Loucy (cell line): ENCODE data around the gene RPS6KA4.

Source experiments
- H2AFZ ChIP-seq: fragments of 200-600 bp; sonication (generic); 2 replicates; pipeline ENCODE4 v1.6.0; 2016; ENCODE audit warnings: antibody characterized with exemption, mild to moderate bottlenecking, low read length, moderate library complexity
- H3F3A ChIP-seq: fragments of 200-600 bp; 2 replicates; pipeline ENCODE4 v1.6.0; 2016; ENCODE audit warnings: antibody characterized with exemption, low read depth, mild to moderate bottlenecking
- H3K27me3 ChIP-seq: fragments of 200-600 bp; sonication (generic); 2 replicates; pipeline ENCODE4 v1.6.1; 2014; ENCODE audit warnings: low read length, mild to moderate bottlenecking; ENCODE audit not compliant: insufficient read depth, poor library complexity, severe bottlenecking
- H3K36me3 ChIP-seq: fragments of 200-600 bp; sonication (generic); 2 replicates; pipeline ENCODE4 v1.6.1; 2016; ENCODE audit warnings: low read length; ENCODE audit not compliant: insufficient read depth
- H3K4me1 ChIP-seq: fragments of 200-600 bp; sonication (generic); 2 replicates; pipeline ENCODE4 v1.5.1; 2014; ENCODE audit warnings: low read length, mild to moderate bottlenecking; ENCODE audit not compliant: insufficient read depth, poor library complexity, severe bottlenecking
- H3K4me2 ChIP-seq: fragments of 200-600 bp; sonication (generic); 2 replicates; pipeline ENCODE4 v1.6.0; 2014; ENCODE audit warnings: antibody characterized with exemption, low read length, low read depth, mild to moderate bottlenecking; ENCODE audit not compliant: poor library complexity, severe bottlenecking
- H3K4me3 ChIP-seq: fragments of 200-600 bp; sonication (generic); 2 replicates; pipeline ENCODE4 v1.5.1; 2014; ENCODE audit warnings: low read length, mild to moderate bottlenecking, mixed read lengths; ENCODE audit not compliant: poor library complexity, severe bottlenecking
- H3K79me2 ChIP-seq: fragments of 200-600 bp; sonication (generic); 2 replicates; pipeline ENCODE4 v1.6.1; 2014; ENCODE audit warnings: low read length; ENCODE audit not compliant: insufficient read depth
- H3K9ac ChIP-seq: fragments of 200-600 bp; sonication (generic); 2 replicates; pipeline ENCODE4 v1.6.0; 2014; ENCODE audit warnings: mild to moderate bottlenecking, low read depth, low read length, moderate library complexity; ENCODE audit not compliant: poor library complexity, severe bottlenecking
- H3K9me2 ChIP-seq: fragments of 200-600 bp; sonication (generic); replicated peaks from 2 replicates; pipeline ENCODE4 v1.6.1; 2016; ENCODE audit warnings: low read depth, low read length, mixed read lengths
- H3K9me3 ChIP-seq: fragments of 200-600 bp; sonication (generic); 2 replicates; pipeline ENCODE4 v1.6.1; 2014; ENCODE audit warnings: mild to moderate bottlenecking, antibody characterized with exemption, low read length, low read depth; ENCODE audit not compliant: insufficient read depth
- H4K20me1 ChIP-seq: fragments of 200-600 bp; sonication (generic); 2 replicates; pipeline ENCODE4 v1.6.0; 2014; ENCODE audit warnings: antibody characterized with exemption, low read length, mild to moderate bottlenecking; ENCODE audit not compliant: insufficient read depth, poor library complexity, severe bottlenecking
- CTCF ChIP-seq: fragments of 200-600 bp; sonication (generic); conservative IDR thresholded peaks from 2 replicates; pipeline ENCODE4 v1.5.1; 2014; ENCODE audit warnings: mild to moderate bottlenecking, antibody characterized with exemption, low read length
- EZH2phosphoT487 ChIP-seq: fragments of 200-600 bp; IDR thresholded peaks from 2 replicates; pipeline ENCODE4 v1.6.1; 2018; ENCODE audit warnings: antibody characterized with exemption, mild to moderate bottlenecking, moderate library complexity, borderline replicate concordance

The RPS6KA4 gene

GRCh38 chr11:64400667-64401066 lies 41.7 kb downstream of the RPS6KA4 start:
- no peaks in the 10 kb centered on the region for H3K9me3 ChIP-seq
- no peak overlapping the region for H3K9ac ChIP-seq
- no peaks in the 10 kb centered on the region for H3K4me1 ChIP-seq
- no peak overlapping the region for H2AFZ ChIP-seq
- no peak for TF ChIP-seq CTCF
- no peak for TF ChIP-seq EZH2phosphoT487
- no peaks in the 10 kb centered on the region for H3K36me3 ChIP-seq
- H3K9me2 ChIP-seq = no peaks in the 10 kb centered on the region
- no peak overlapping the region for H3K4me2 ChIP-seq
- no peaks in the 10 kb centered on the region for H4K20me1 ChIP-seq
- H3K27me3 ChIP-seq = no peaks in the 10 kb centered on the region
- no peaks in the 10 kb centered on the region for H3K79me2 ChIP-seq
- no peaks in the 10 kb centered on the region for H3F3A ChIP-seq
- H3K4me3 ChIP-seq = no peak overlapping the region

GRCh38 chr11:64401775-64402174 lies 42.8 kb downstream of the RPS6KA4 start:
- Histone ChIP-seq H3K9ac (no peak overlapping the region), H2AFZ (no peak overlapping the region), H3K9me2 (no peaks in the 10 kb centered on the region), H3K4me2 (no peak overlapping the region), H3K27me3 (no peaks in the 10 kb centered on the region), H3K9me3 (no peaks in the 10 kb centered on the region), H3K4me3 (no peak overlapping the region), H3F3A (no peaks in the 10 kb centered on the region), H4K20me1 (no peaks in the 10 kb centered on the region), H3K36me3 (no peaks in the 10 kb centered on the region), H3K4me1 (no peaks in the 10 kb centered on the region), H3K79me2 (no peaks in the 10 kb centered on the region)
- TF ChIP-seq EZH2phosphoT487 (no peak), CTCF (no peak)

GRCh38 chr11:64403106-64403505 lies 44.1 kb downstream of the RPS6KA4 start:
- Histone ChIP-seq H2AFZ (no peak overlapping the region), H3K4me3 (no peak overlapping the region), H3K9me3 (no peaks in the 10 kb centered on the region), H3K27me3 (no peaks in the 10 kb centered on the region), H3F3A (no peaks in the 10 kb centered on the region), H3K9ac (no peak overlapping the region), H3K4me1 (no peaks in the 10 kb centered on the region), H3K4me2 (no peak overlapping the region), H3K9me2 (no peaks in the 10 kb centered on the region), H4K20me1 (no peaks in the 10 kb centered on the region), H3K79me2 (no peaks in the 10 kb centered on the region), H3K36me3 (no peaks in the 10 kb centered on the region)
- TF ChIP-seq EZH2phosphoT487 = no peak
- TF ChIP-seq CTCF = no peak
